H1 (cell line): ENCODE data around the gene BUB1B. TPM values are rescaled to one million over a fixed set of nuclear protein-coding genes. Genes with fewer than 3 reads are reported as not detected.

Experiments used
- CTCF ChIA-PET: fragments of 300-600 bp; sonication (Branson Sonifier 250); formaldehyde crosslinking; loops from one replicate; lab custom pipeline; 2021; ENCODE audit not compliant: partially characterized antibody; lab: Charles Lee
- POLR2A ChIA-PET: fragments of 300-600 bp; sonication (Branson Sonifier 250); formaldehyde crosslinking; loops from one replicate; lab custom pipeline; 2021; ENCODE audit warnings: inconsistent platforms; ENCODE audit not compliant: partially characterized antibody; lab: Charles Lee
- DNase-seq, 2 experiments: peaks; one replicate each; pipeline versions ENCODE4 v3.0.0 to v3.0.0-alpha.2; 2010 to 2022; ENCODE audit warnings: low spot score in 2 of 2, low read depth in 1 of 2, mixed read lengths in 1 of 2
- FAIRE-seq: peaks from 2 replicates; lab custom pipeline; 2011; peaks lifted over from hg19 to GRCh38; lab: Jason Lieb, UNC
- H2AFZ ChIP-seq: 2 replicates; pipeline ENCODE4 v1.8.1; 2012; ENCODE audit warnings: low read length, inconsistent platforms
- H2AK5ac ChIP-seq: 2 replicates; pipeline ENCODE4 v1.6.1; 2013; ENCODE audit warnings: low read depth, low read length
- H2BK120ac ChIP-seq: replicated peaks from 2 replicates; pipeline ENCODE3; 2013; ENCODE audit warnings: low read depth, low read length, inconsistent platforms
- H2BK12ac ChIP-seq: 2 replicates; pipeline ENCODE4 v1.6.1; 2013; ENCODE audit warnings: low read depth, low read length
- H2BK15ac ChIP-seq: 2 replicates; pipeline ENCODE4 v1.6.1; 2013; ENCODE audit warnings: low read length
- H2BK20ac ChIP-seq: 2 replicates; pipeline ENCODE4 v1.6.1; 2013; ENCODE audit warnings: low read length
- H2BK5ac ChIP-seq: 2 replicates; pipeline ENCODE4 v1.6.1; 2013; ENCODE audit warnings: low read depth, low read length
- H3K14ac ChIP-seq: 2 replicates; pipeline ENCODE4 v1.6.1; 2013; ENCODE audit warnings: inconsistent platforms; ENCODE audit not compliant: insufficient read length
- H3K18ac ChIP-seq: 2 replicates; pipeline ENCODE4 v1.6.1; 2013; ENCODE audit warnings: low read length; ENCODE audit errors: extremely low read depth
- H3K23ac ChIP-seq: 2 replicates; pipeline ENCODE4 v1.6.1; 2013; ENCODE audit warnings: inconsistent platforms; ENCODE audit not compliant: insufficient read length
- H3K23me2 ChIP-seq: 2 replicates; pipeline ENCODE4 v1.6.1; 2013; ENCODE audit warnings: low read depth, low read length
- H3K27ac ChIP-seq: 2 replicates; pipeline ENCODE4 v1.6.1; 2011; ENCODE audit warnings: low read depth, low read length, inconsistent platforms
- H3K27me3 ChIP-seq, 4 experiments: replicated peaks in 1 of 4; 1 replicate in 1 of 4; 2 replicates in 3 of 4; pipeline versions ENCODE4 v1.6.1 to v1.8.1; 2011 to 2013; ENCODE audit warnings: low read length in 3 of 4, mild to moderate bottlenecking in 3 of 4, inconsistent platforms in 2 of 4, mixed read lengths in 2 of 4, moderate library complexity in 1 of 4; ENCODE audit not compliant: control insufficient read depth in 3 of 4, insufficient read depth in 3 of 4; ENCODE audit errors: extremely low read depth in 1 of 4
- H3K36me3 ChIP-seq, 4 experiments: 2 replicates each; pipeline versions ENCODE4 v1.6.1 to v1.8.1; 2011 to 2013; ENCODE audit warnings: mild to moderate bottlenecking in 4 of 4, low read length in 3 of 4, moderate library complexity in 2 of 4, control low read depth in 1 of 4, inconsistent platforms in 1 of 4; ENCODE audit not compliant: insufficient read depth in 4 of 4, control insufficient read depth in 2 of 4
- H3K4ac ChIP-seq: replicated peaks from 2 replicates; pipeline ENCODE3; 2013; ENCODE audit warnings: low read length, low read depth, mixed read lengths, inconsistent platforms; ENCODE audit not compliant: insufficient read length
- H3K4me1 ChIP-seq, 4 experiments: replicated peaks in 1 of 4; 1 replicate in 1 of 4; 2 replicates in 3 of 4; pipeline versions ENCODE4 v1.6.1 to v1.8.1; 2011 to 2013; ENCODE audit warnings: low read length in 3 of 4, inconsistent platforms in 2 of 4, mixed read lengths in 1 of 4; ENCODE audit not compliant: insufficient read depth in 4 of 4, control insufficient read depth in 3 of 4
- H3K4me2 ChIP-seq, 2 experiments: 2 replicates each; pipeline versions ENCODE4 v1.6.1 to v1.8.1; 2011 to 2013; ENCODE audit warnings: low read depth in 2 of 2, low read length in 2 of 2, control low read depth in 1 of 2, inconsistent platforms in 1 of 2, mild to moderate bottlenecking in 1 of 2; ENCODE audit not compliant: insufficient read depth in 1 of 2
- H3K4me3 ChIP-seq, 4 experiments: fragments of 200-600, 300-600 bp in 1 of 4; sonication (generic), shearing (Covaris generic), sonication (Bioruptor Twin) in 1 of 4; 2 replicates each; pipeline versions ENCODE4 v1.5.1 to v1.8.1; 2011 to 2016; ENCODE audit warnings: low read length in 4 of 4, low read depth in 3 of 4, control low read depth in 2 of 4, inconsistent platforms in 2 of 4, mild to moderate bottlenecking in 2 of 4, mixed read lengths in 1 of 4, moderate library complexity in 1 of 4; ENCODE audit not compliant: insufficient read depth in 2 of 4; ENCODE audit errors: extremely low read depth in 1 of 4
- H3K56ac ChIP-seq: replicated peaks from 2 replicates; pipeline ENCODE3; 2013; ENCODE audit warnings: low read depth, mild to moderate bottlenecking, mixed read lengths, low read length, inconsistent platforms; ENCODE audit not compliant: insufficient read length
- H3K79me1 ChIP-seq: 2 replicates; pipeline ENCODE4 v1.6.1; 2013; ENCODE audit warnings: low read depth, low read length, control low read depth
- H3K79me2 ChIP-seq, 2 experiments: 2 replicates each; pipeline versions ENCODE4 v1.6.1 to v1.8.1; 2012 to 2013; ENCODE audit warnings: low read length in 2 of 2, mild to moderate bottlenecking in 2 of 2, inconsistent platforms in 1 of 2; ENCODE audit not compliant: insufficient read depth in 2 of 2, control insufficient read depth in 1 of 2
- H3K9ac ChIP-seq, 4 experiments: replicated peaks in 1 of 4; 1 replicate in 1 of 4; 2 replicates in 3 of 4; pipeline versions ENCODE4 v1.6.1 to v1.8.1; 2011 to 2013; ENCODE audit warnings: low read depth in 3 of 4, low read length in 3 of 4, control low read depth in 2 of 4, mild to moderate bottlenecking in 2 of 4, moderate library complexity in 2 of 4, inconsistent platforms in 1 of 4; ENCODE audit errors: extremely low read depth in 1 of 4
- H3K9me3 ChIP-seq, 2 experiments: 2 replicates each; pipeline versions ENCODE4 v1.6.1 to v1.8.1; 2012 to 2013; ENCODE audit warnings: mild to moderate bottlenecking in 2 of 2, moderate library complexity in 2 of 2, control low read depth in 1 of 2, inconsistent platforms in 1 of 2, low read depth in 1 of 2, low read length in 1 of 2, mixed read lengths in 1 of 2; ENCODE audit not compliant: insufficient read depth in 2 of 2
- H4K20me1 ChIP-seq, 2 experiments: replicated peaks in 1 of 2; 2 replicates each; pipeline versions ENCODE3 to v1.8.1; 2011 to 2013; ENCODE audit warnings: inconsistent platforms in 2 of 2, low read length in 2 of 2, mild to moderate bottlenecking in 1 of 2; ENCODE audit not compliant: insufficient read depth in 2 of 2, control insufficient read depth in 1 of 2
- H4K5ac ChIP-seq: 2 replicates; pipeline ENCODE4 v1.6.1; 2013; ENCODE audit warnings: low read length, low read depth, mixed read lengths, inconsistent platforms; ENCODE audit not compliant: insufficient read length
- H4K8ac ChIP-seq: 2 replicates; pipeline ENCODE4 v1.8.0; 2013; ENCODE audit warnings: mild to moderate bottlenecking, moderate library complexity, low read length, inconsistent platforms; ENCODE audit not compliant: insufficient read depth; ENCODE audit errors: extremely low read depth
- H4K91ac ChIP-seq: replicated peaks from 2 replicates; pipeline ENCODE3; 2013; ENCODE audit warnings: low read length, mixed read lengths, inconsistent platforms; ENCODE audit not compliant: insufficient read length
- BACH1 ChIP-seq: IDR thresholded peaks from 2 replicates; pipeline ENCODE4 v1.6.1; 2012; ENCODE audit warnings: low read length, improper control_type of control experiment
- EZH2 ChIP-seq: fragments of 200-600 bp; sonication (generic); IDR thresholded peaks from 2 replicates; pipeline ENCODE4 v1.7.1; 2012; ENCODE audit warnings: low read depth, mild to moderate bottlenecking, moderate library complexity, low read length, inconsistent platforms; ENCODE audit not compliant: severe bottlenecking
- KDM4A ChIP-seq: IDR thresholded peaks from one replicate; pipeline ENCODE4 v1.7.1; 2012; ENCODE audit warnings: low read depth, mild to moderate bottlenecking, moderate library complexity, low read length, inconsistent platforms; ENCODE audit not compliant: severe bottlenecking
- NANOG ChIP-seq: IDR thresholded peaks from 2 replicates; pipeline ENCODE4 v1.6.1; 2011; ENCODE audit warnings: low read length, low read depth, mild to moderate bottlenecking, inconsistent platforms; ENCODE audit not compliant: insufficient read depth, poor library complexity, severe bottlenecking
- POLR2A ChIP-seq, 2 experiments: IDR thresholded peaks; 1 replicate in 1 of 2; 2 replicates in 1 of 2; pipeline ENCODE4 v1.6.1; 2011; ENCODE audit warnings: low read depth in 2 of 2, low read length in 2 of 2, mild to moderate bottlenecking in 2 of 2; ENCODE audit errors: control extremely low read depth in 1 of 2
- SUZ12 ChIP-seq: fragments of 200-600 bp; sonication (generic); IDR thresholded peaks from 2 replicates; pipeline ENCODE4 v1.6.1; 2012; ENCODE audit warnings: mild to moderate bottlenecking, inconsistent platforms, low read length, moderate library complexity, mixed read lengths
- WGBS, 2 experiments: shearing (Covaris generic) in 1 of 2; methylation state at CpG; one replicate each; pipeline versions ENCODE4 v1.1.6 to v1.1.7; 2013 to 2015; ENCODE audit warnings: low lambda C conversion rate in 2 of 2, mixed read lengths in 2 of 2, inconsistent platforms in 1 of 2, low coverage in 1 of 2, missing lambda C conversion rate in 1 of 2; ENCODE audit not compliant: insufficient replicate concordance in 2 of 2, insufficient coverage in 1 of 2, insufficient read length in 1 of 2; ENCODE audit errors: extremely low coverage in 1 of 2, missing lambda C conversion rate in 1 of 2; 5-methylcytosine and 5-hydroxymethylcytosine counted together
- polyA plus RNA-seq, 7 experiments: library from polyadenylated mRNA; depleted of rRNA in 3 of 7; stranded (reverse) in 5 of 7; unstranded in 2 of 7; fragments of >200 nt in 5 of 7; fragments of 200-250 nt in 2 of 7; gene quantifications; 1 replicate in 5 of 7; 2 replicates in 1 of 7; 4 replicates in 1 of 7; pipeline versions ENCODE4 v1.2.1 to v1.2.3, GENCODE V29; 2011 to 2013; ENCODE audit warnings: missing spikeins in 2 of 7, mixed read lengths in 2 of 7
- total RNA-seq: library from RNA; stranded (reverse); fragmentation: NEBNext Ultra II Directional; extraction: Animal tissue kit (Norgen Biotek cat#: 25700); gene quantifications from 2 replicates; pipeline ENCODE4 v1.2.1, GENCODE V29; 2021

The BUB1B gene
- total and polyA plus RNA-seq, 2 of the 8 experiments (the other 6 are each of a cell fraction or from before 2014, with no cell fraction given), result 48.9 to 144 TPM

DNA sequence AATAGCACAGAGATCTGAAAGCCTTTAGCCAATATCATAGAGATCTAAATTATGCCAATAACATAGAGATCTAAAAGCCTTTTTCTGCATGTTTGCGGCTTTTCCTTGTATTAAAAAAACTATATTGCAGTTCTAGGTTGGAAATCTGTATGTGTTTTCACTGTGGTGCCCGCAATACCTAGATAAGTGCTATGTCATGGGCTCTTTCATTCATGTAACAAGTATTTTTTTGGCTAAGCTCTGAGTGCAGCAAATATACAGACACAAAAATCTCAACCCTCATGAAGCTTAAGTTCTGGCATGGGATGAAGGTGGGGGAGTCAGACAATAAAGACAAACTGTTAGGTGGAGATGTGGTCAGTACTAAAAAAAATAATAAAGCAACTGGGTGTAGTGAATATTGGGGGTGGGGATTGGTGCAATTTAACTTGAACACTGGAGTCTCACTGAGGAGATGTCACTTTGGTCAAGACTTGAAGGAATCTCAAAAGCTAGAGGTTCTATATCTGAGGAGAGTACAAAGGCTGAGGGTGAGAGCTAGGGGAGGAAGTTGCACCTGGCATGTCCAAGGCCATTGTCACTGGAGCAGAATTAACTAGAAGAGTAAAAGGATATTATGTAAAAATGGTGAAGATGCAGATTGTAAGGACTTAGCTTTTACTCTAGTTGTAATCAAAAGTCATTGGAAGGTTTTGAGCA is 973 bp downstream of the BUB1B start:
- Histone ChIP-seq H3K4ac (no peak overlapping the region), H2BK120ac (no peak overlapping the region), H3K36me3 (peaks cover 0 to 22% (median 10%) of the 10 kb centered on the region in 4 experiments; a peak in 6 of 8 replicates), H4K8ac (no peak overlapping the region), H2BK20ac (no peak overlapping the region), H3K23me2 (peaks cover 8% of the 10 kb centered on the region), H4K5ac (no peak overlapping the region), H3K27ac (peak overlapping the region; percentile 91; the same call in 1 of the 2 replicates), H3K4me1 (peaks cover 2 to 12% (median 8%) of the 10 kb centered on the region in 4 experiments; a peak in 4 of 7 replicates), H3K79me1 (no peaks in the 10 kb centered on the region), H2BK15ac (no peak overlapping the region), H3K27me3 (no peaks in the 10 kb centered on the region), H3K4me3 (peak overlapping the region; percentile 85 to 97 (median 91)), H3K4me2 (peak overlapping the region; percentile 81 to 92), H3K9me3 (no peaks in the 10 kb centered on the region), H3K79me2 (peaks cover 29 to 56% of the 10 kb centered on the region in 2 experiments), H2AFZ (no peak overlapping the region), H3K56ac (no peak overlapping the region), H3K18ac (0 out of 2 replicates have a peak overlapping the region, but pooled peaks have one; percentile 98), H3K14ac (no peak overlapping the region), H2BK5ac (no peak overlapping the region), H4K20me1 (peaks cover 5 to 8% of the 10 kb centered on the region in 2 experiments), H2AK5ac (no peak overlapping the region), H3K23ac (no peak overlapping the region), H3K9ac (peak overlapping the region; percentile 52 to 93 (median 88)), H2BK12ac (no peak overlapping the region), H4K91ac (no peak overlapping the region)
- FAIRE-seq (no peak), DNase-seq (no peak)
- ChIA-PET CTCF (interaction anchor here (0.6 to 16.9 kb wide), 12 partner anchors 12 to 123 kb away, joined by 3 to 249 read pairs (median 4); partner anchors contain the start of genes BMF and SRP14), POLR2A (interaction anchor here (0.8 to 11.5 kb wide), 24 partner anchors 9 to 126 kb away, joined by 3 to 143 read pairs (median 4); partner anchors contain the start of genes BMF, PAK6 and SRP14)
- WGBS, 2 experiments, result 12% methylated on average over 2 of the region's 2 CpGs; no CpG with 5 or more reads in 1 of the 2 experiments
- TF ChIP-seq BACH1 (no peak), SUZ12 (no peak), NANOG (no peak), EZH2 (no peak), POLR2A (IDR thresholded peaks at IDR 0.05; ENCODE audit: control extremely low read depth in 1 of 2, low read depth in 2 of 2, low read length in 2 of 2) (no peak), KDM4A (no peak)
